GM18868 (cell line): ENCODE results near the gene NDUFA11.

ENCODE experiments used
- ATAC-seq: cut with Tn5 transposase; IDR thresholded peaks from one replicate; pipeline ENCODE4 v1.9.1; 2021; ENCODE audit warnings: mild to moderate bottlenecking, moderate library complexity; ENCODE audit not compliant: unreplicated experiment

Gene NDUFA11

DNA sequence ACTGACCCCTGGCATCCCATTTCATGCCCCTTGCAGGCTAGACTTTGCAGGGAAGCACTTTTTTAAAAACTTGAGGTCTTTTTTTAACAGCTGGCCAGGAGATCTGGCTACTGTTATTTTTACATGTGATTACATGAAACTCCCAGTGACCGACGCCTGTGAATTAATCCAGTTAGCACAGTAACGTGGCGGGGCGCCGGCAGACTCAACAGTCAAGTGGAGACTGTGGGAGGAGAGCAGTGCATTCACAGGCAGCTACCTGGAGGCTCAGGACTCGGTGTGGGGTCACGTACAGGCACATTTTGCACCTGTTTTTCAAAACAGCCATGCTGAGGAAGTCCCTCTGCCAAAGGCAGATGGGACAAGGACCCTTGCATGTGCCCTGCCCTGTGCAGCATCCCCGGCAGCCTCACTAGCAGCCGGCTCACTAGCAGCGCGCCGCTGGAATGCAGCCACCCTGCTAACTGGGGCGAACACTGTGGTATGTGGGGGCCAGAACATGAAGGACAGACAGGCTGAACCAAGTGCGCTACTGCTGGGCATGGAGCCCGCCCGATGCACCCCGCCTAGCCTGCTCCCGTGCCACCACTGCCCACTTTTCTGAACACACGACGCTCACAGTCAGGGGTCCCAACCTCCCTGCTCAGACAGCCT is 29.1 kb upstream of the NDUFA11 start:
- no peak for ATAC-seq

DNA sequence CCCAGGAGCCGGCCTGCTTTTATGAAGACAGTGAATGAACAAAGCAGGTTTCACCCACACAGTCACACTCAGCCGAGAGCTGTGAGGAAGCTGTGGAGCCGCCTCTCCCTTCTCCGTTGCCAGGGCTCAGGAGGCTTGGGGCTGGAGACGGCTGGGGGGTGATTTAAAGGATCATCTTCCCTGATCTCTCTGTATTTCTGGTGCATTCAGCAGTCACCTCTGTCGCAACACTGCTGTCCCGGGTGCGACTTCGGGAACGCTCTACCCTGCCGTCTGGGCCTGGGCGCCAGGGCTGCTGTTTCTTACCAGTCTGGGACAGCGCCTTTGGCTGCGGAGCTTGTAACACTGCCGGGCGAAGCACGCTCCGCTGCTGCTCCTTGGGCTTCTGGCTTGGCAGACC is 28.6 kb upstream of the NDUFA11 start:
- ATAC-seq, result no peak

DNA sequence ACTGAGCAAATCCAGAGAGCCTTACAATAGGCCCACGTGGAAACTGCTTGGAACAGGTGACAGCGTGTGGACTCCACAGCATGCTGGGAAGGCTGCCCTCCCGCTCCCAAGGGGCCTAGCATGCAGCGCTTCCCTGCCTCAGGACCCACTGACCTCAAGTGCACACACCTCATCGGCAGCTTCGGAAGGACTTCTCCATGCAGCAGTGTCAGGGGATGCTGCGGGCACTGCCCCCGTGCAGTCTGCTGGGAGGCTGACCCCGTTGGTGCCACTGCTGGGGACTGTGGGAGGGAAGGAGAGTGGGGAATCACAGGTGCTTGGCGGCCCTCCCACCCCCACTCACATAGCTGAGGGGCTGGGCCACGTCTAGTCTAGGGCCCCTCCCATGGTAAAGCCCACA is 27.7 kb upstream of the NDUFA11 start:
- ATAC-seq, result no peak

DNA sequence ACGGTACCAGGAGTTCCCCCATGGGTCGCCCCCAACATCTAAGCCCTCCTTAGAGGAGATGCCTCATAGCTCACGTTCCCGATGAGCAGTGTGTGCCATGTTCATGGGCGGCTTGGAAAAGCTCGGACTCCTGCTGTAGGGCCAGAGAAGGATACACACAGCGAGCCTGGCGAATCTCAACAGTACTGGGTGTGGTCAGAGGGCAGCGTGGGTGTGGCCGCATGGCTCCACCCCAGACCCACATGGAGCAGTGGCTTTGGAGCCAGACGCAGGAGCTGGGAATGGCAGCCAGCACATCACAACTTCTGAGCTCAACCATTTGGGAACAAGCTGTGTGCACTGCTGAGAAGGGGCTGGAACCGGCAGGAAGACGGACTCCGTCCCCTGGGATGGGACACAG is 26.0 kb upstream of the NDUFA11 start:
- ATAC-seq, result no peak

DNA sequence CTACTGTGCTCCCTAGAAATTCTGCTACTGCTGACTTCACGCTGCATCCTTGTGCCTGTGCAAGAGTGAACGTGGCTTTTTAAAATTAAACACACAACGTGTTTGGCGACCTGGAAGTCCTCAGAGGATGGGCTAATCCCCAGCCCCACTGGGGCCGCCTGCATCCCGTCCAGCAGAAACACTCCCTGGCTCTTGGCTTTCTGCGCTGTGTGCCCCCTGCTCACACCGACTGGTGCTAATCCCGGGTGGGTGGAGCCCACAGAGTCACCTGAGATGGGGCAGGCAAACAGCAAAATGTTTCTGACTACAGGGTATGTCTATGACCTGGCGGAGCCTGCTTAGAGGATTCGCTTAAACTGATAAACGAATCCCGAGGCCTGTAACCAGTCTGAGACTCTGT is 25.6 kb upstream of the NDUFA11 start:
- ATAC-seq, result no peak

DNA sequence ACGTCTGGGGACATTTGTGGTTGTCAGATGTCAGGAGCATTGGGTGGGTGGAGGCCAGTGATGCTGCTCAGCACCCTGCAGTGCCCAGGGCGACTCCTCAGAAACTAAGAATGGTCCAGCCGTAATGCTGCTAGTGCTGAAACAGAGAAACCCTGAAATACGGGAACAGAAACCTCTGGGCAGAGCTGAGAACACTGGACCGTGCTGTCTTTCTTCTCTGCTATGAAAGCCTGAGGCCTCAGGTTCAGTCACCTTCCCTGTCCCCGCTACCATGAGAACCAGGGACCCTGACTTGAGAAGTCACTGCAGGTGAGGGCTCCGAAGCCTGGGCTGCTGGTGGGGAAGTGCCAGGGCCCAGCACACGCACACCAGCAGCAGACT is 23.8 kb upstream of the NDUFA11 start:
- peak; percentile 59 for ATAC-seq

DNA sequence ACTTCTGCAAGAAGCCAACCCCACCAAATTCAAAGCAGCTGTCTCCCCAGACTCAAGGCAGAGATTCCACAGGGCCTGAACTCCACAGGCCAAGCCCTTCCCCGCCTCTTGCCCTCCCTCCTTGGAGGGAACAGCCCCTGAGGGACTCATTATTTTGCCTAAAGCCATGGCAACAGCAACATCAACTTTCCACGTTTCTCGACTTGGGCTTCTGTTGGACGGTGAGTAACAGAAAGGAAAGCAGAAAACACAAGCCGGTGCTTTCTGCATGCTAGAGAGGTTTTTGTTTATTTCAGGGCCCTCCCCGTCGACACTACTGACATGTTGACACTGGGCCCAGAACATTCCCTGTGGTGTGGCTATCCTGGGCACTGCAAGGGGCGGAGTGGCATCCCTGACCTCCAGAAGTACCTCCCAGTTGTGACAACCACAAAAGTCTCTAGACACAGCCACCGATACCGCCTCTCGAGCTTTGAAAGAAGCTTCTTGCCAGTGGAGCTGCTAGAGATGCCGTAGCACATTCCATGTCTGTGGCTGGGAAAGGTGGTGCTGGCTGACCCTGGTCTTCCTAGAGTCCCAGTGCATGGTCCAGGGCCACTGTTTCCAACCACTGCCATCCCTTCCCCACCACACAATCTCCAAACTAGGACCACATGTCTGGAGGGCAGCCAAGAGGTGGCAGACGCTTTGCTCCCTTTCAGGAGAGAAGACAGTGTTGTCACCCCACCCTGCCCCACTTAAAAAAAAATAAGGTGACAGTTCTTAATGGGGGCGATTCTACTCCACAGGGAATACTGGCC is 23.3 kb upstream of the NDUFA11 start:
- ATAC-seq, result no peak

DNA sequence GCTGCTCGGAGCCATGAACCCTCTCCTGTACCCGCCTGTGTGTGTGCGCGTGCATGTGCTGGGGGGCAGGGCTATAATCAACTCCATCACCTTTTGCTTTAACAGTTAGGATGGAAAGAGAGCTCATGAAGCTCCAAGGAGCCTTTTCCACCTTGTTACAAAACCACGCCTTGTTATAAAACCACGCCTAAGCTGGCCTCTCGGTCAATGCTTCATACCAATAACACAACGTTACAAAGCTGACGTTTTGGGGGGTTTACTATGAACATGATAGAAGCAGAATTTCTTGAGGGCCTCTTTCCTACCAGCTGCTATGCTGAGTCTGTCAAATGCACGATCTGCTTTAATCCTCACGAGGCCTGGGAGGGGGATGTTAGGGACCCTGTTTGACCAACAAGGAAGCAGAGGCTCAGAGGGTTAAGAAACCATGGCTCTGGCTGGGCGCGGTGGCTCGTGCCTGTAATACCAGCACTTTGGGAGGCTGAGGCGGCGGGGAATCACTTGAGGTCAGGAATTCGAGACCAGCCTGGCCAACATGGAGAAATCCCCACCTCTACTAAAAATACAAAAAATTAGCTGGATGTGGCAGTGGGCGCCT is 22.3 kb upstream of the NDUFA11 start:
- ATAC-seq, result no peak

DNA sequence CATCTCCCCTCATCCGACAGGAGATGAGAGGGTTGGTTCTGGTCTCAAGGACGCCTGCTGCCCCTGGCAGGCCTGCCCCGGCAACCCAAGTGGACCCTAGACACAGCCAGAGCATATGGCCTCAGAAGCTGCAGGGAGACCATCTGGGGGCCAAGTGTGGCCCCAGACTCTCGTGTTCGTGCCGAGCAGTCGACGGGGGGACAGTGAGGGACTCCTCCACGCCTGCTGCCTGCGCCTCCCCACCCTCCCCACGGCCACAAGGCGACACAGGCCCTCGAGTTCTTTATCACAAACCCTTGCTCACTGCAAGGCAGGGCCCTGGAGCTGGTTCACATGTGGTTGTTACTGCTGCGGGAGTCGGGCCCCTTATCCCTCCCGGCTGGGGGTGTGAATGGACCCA is 19.8 kb upstream of the NDUFA11 start:
- no peak for ATAC-seq

DNA sequence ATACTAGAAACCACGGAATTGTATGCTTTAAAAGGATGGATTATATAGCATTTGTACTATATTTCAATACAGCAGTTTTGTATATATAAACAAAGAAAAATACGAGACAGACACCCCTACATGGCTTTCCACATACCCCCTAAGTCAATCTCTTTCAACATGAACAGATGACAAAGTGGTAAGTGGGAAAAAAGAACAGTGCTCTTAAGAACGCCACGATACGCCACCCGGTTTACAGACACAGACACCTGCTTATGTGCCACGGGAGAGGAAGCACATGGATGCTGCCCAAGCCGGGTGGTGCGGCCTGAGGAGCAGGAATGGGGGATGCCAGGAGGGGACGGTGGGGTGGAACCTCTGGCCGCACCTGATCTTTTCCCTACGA is 18.6 kb upstream of the NDUFA11 start:
- ATAC-seq, result no peak

DNA sequence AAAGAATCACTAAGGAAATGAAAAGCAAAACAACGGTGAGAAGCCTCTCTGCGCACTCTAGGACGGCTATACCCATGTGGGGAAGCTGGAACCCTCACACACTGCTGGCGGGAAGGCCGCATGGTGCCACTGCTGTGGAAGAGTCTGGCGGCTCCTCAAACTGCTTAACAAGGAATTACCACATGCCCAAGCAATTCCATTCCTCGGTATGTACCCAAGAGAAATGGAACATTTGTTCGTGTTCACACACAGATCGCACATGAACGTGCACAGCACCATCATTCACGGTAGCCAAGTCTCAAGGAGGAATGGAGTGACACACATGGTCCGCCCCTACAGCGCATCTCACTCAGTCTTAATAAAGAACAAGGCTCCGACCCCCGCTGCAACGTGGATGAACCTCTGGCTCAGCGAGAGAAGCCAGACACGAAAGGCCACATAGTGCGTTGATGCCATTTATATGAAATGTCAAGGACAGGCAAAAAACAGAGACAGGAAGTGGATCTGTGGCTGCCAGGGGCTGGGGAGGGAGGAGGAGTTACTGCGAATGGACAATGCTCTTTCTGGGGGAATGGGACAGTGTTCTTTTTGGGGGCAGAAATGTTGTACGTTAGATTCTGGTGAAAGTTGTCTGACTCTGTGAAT is 18.0 kb upstream of the NDUFA11 start:
- ATAC-seq, result no peak

DNA sequence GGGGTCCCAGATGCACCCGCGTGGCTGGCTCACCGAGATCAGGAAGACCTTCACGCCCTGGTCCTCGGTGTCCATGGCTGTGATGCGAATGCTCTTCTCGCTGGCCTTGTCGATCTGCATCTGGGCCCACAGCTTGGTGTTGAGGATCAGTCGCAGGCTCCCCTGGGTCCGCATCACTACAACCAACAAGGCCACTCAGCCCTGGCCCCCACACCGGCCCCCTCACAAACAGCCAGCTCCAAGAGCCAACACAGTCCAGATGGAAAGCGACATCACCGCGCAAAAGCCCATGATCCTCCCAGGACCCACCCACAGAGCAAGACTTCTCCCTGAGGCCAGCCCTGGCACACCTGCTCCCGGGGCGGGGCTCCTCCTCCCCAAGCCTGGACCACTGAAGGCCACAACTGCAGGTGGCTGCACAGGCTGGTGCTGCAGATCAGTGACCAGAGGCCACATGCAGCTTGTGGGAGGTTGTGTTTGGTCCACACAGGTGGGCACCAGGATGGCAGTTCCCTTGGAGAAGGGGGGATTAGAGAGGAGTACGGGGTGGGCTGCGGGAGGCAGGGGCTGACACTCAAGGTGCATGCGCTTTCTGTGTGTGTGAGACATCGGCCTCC is 15.0 kb upstream of the NDUFA11 start:
- ATAC-seq, result no peak

DNA sequence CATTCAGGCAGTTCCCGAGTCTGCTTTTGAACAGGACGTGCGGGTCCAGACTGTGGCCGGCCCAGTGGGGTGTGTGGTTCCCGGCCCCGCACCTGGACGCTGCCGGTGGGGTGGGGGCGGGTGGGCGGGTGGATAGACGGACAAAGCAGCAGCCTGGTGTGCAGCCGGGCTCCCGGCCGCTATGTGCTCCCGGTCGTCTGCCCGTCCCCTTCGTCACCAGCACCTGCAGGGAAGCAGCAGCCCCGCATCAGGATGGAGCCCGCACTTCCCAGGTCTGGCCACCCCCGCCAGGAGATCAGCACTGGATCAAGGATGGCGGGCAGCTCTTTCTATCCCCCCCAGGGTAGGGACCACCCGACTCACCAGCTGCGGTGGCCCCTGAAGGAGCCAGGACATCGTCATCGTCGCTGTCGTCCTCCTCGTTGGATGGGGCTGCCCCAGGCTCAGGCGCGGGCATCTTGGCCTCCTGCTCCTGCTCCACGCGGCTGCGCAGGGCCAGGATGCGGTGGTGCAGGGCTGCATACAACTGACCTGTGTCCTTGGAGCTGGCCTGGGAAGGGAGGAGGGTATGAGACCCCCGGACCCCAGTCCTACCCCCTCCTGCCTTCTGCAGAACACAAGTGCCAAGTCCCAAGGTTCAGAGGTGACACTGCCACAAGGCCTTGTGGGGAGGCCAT is 14.0 kb upstream of the NDUFA11 start:
- no peak for ATAC-seq

DNA sequence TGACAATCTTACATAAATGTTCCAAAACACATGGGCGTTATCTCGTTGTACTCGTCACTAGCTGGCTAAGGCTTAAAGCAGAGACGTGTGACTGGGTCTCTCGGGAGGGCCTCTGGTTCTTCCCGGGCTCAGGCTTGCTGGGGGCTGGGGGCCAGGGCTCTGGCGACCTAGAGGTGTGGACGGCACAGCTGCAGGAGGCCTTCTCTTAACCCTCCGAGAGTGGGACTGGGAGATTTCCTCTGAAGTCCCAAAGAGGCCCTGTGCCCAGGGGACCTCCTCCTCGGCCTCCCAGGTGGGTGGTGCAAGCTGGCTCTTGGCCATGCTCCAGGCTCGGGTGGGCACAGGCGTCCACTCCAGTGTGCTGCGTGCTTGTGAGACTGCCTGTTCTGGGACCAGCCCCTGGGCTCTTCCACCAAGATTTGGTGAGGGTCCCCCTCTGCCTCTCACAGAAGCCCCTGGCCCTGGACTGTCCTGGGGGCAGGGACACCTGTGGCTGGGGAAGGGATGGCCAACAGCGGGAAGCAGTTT is 12.7 kb upstream of the NDUFA11 start:
- ATAC-seq, result no peak

DNA sequence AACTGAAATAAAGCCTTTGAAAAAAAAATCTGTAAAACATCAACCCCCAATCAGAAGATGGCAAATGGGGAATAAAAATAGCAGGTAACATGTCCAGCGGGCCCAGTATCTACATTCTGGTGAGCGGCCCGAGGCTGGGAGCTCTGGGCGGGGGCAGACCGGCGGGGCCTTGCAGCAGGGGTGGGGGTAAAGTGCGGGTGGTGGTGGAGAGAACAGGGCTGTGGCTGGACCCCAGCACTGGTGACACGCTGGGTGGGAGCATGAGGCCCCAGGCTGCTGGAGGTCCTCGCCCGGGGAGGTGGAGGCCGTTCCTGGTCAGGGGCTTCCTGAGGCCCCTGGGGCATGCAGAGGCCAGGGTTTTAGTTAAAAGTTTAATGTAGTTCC is 12.2 kb upstream of the NDUFA11 start:
- no peak for ATAC-seq

DNA sequence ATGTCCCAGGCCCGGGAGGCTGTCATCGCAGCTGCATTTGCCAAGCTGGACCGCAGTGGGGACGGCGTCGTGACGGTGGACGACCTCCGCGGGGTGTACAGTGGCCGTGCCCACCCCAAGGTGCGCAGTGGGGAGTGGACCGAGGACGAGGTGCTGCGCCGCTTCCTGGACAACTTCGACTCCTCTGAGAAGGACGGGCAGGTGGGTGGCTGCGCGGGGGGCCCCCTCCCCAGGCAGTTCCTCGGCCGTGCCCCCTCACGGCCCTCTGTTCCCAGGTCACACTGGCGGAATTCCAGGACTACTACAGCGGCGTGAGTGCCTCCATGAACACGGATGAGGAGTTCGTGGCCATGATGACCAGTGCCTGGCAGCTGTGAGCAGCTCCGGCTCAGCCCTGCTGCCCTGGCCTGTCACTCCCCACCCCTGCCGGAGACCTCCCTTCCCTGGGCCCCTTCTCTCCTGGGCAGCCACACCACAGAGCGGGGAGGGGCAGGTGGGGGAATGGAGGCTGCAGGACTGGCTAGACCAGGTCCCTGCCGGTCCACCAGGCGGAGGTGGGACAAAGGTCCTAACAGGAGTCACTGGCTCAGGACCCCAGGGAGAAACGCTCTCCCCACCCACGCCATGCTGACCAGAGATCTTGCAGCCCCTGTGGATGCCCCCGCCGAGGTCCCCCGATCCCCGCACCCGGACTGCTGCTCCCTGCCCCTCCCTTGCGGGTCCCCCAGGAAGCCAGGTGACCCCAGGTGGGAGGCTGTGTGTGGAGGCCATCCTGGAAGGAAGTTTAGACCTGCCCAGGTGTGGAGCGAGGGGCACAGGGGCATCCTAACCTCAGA is 11.6 kb upstream of the NDUFA11 start:
- ATAC-seq, result no peak

DNA sequence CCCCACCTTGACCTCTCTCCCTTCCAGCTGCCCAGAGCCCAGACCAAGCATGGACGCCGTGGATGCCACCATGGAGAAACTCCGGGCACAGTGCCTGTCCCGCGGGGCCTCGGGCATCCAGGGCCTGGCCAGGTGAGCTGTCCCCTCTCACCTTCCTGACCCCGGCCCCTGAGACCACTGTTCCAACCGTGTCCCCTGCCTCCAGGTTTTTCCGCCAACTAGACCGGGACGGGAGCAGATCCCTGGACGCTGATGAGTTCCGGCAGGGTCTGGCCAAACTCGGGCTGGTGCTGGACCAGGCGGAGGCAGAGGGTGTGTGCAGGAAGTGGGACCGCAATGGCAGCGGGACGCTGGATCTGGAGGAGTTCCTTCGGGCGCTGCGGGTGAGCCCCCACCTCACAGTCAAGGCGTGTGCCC is 10.8 kb upstream of the NDUFA11 start:
- no peak for ATAC-seq

DNA sequence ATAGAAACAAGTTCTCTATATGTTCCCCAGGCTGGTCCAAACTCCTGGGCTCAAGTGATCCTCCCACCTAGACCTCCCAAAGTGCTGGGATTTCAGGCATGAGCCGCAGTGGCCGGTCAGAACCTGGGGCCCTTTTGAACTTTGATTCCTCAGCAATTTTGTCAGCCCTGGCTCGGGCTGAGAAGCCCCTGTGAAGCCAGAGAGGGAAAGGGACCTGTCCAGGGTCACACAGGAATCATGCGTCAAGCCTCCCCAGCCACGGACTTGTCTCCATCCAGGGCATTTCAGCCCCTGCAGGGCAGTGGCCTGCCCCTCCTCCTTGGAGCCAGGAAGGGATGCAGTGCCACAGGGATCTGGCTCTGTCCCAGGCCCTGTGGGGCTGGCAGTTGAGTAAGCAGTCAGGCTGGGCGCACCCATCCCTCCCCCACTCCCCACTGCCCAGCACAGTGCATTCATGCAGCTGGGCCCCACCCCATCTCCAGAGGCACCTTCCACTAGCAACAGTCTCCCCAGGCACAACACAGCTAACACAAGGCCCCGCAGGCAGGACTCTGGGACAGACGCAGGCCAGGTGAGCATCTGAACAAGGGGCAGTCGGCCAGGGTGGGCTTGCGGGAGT is 10.3 kb upstream of the NDUFA11 start, which contains the start of gene CAPS:
CAPS (plus strand) TSS at position 516 of the 619 bp plus-strand sequence. CDS start 153 bp downstream, outside the sequence.
- ATAC-seq, result no peak

DNA sequence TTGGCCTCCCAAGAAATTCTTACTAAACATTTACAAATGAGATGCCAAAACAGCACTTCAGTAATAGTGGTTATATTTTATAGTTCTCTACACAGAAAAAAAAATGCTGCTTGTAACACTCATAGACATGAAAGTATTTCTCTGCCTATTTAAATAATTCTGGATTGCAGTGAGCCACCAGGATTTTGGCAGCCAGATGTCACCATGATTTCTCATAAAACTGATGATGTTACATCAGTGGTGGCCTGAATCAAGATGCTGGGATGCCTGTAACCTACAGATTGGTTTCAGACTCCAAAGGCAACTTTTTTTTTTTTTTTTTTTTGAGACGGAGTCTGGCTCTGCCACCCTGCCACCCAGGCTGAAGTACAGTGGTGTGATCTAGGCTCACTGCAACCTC is 7.8 kb upstream of the NDUFA11 start:
- no peak for ATAC-seq
